Cardiac atrium fibroblast (primary cell): ENCODE results near the gene CNOT2. TPM values are rescaled to one million over a fixed set of nuclear protein-coding genes. Genes with fewer than 3 reads are reported as not detected.

ENCODE experiments used
- total RNA-seq: library from RNA; depleted of rRNA; stranded (reverse); fragments of >200 nt; gene quantifications from 2 replicates; pipeline ENCODE4 v1.2.3, GENCODE V29; 2015

Gene CNOT2
- 65.0 and 79.1 TPM in 2 replicates for total RNA-seq

DNA sequence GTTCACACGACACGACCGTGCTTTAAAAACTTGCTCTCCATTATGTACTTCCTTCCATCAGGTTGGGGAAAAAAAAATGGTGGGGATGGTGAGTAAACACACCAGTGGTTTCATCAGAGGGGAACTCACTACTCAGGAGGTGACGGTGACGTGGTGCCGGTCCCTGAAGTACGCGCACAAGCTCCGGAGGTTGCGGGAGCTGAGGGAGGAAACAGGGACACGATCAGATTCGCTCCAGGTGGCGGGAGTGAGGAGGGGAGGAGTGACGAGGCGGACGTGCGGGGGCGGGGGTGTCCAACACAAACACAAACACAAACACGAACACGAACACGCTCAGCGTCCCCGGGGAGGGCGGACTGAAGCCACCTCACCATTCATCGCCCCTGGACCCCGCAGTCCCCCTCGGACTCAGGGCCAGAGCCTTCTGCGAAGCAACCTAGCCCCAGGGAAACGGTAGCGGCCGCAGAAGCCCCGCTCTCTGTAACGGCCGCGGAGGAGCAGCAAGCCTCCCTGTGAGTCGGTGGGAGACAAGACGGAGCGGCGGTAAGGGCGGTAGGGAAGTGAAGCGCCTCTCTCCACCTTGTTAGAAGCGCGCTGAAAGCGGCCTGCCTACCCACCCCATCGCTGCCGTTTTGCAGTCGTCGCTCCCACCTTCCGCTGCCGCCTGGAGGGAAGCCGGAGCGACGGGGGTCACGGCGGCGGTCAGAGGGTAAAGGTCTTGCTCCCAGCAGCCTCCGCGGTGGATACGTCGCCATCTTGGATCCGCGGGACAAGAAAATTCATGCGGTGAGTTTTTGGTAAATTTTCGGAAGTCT lies at the start of gene CNOT2:
TSS of gene CNOT2 (plus strand) at position 739 of the 815 bp plus-strand sequence. CDS start 34,794 bp downstream, outside the sequence.

DNA sequence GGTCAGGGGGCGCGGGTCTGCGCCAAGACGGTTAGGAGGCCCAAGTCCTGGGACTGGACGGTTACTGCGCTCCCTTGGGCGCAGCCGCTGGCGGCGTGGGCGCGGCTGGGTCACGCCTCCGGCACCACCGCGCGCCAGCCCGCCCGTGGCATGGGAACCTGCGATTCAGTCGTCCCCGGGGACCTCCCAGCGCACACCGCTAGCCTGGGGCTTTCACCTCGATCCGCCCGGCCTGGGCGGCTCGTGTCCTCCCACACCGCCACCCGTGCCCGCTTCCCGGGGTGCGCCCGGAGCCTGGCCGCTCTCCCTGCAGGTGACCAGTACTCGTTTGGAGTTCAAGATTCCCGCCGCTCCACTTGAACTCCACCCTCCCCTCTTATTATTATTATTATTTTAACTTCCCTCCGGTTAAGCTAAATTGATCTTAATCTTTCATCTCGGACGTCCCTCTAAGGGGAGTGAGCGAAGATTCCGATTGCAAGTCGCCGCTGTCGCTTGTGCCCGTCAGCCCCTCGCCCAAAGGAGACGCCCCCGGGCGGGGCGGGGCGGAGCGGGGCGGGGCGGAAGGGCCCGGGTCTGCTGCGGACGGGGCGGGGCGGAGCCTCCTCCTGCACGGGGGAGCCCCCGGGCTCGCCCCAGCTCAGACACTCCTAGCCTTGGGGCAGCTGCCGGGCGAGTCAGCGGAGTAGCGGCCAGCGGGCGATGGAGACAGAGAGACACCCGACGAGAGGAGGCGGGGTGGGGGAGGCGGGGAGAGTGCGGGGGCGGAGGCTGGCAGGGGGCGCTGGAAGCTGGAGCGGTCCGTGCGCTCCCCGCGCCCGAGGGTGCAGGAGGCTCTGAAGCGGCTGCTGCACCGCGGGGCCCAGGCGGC lies 122.7 kb downstream of the CNOT2 start, which contains the start of gene KCNMB4:
TSS of gene KCNMB4 (plus strand) at position 643 of the 871 bp plus-strand sequence. CDS start 445 bp downstream, outside the sequence.

Other genes starting within 250 kb of the CNOT2 start
- 9.2 and 12.1 TPM in 2 replicates for gene KCNMB4, start 122.9 kb downstream of the CNOT2 start, total RNA-seq